ENCODE measurements around the gene ADRB2.
"Not testable (repeated sequence)": the region's sequence is repeated elsewhere in the genome, so short reads cannot be mapped to it uniquely, and the experiment has no call there.

- TF ChIP-seq CTCF, POLR2A (IDR thresholded peaks at IDR 0.05): not testable (repeated sequence)
Observed at GRCh38 chr5:148877436-148877835, 51.0 kb downstream of the ADRB2 start.
